GM19468 (cell line): ENCODE data around the gene IPO13.

Experiments
- ATAC-seq: cut with Tn5 transposase; IDR thresholded peaks from one replicate; pipeline ENCODE4 v1.9.1; 2021; ENCODE audit warnings: mild to moderate bottlenecking, moderate library complexity, moderate number of reproducible peaks; ENCODE audit not compliant: unreplicated experiment; ENCODE audit errors: extremely low read depth

The IPO13 gene

GRCh38 chr1:43969746-43970466 lies 23.2 kb downstream of the IPO13 start, which contains the start of gene DPH2:
Gene DPH2 (plus strand): TSS chr1:43970010. CDS start chr1:43970176, 166 bp downstream.
- ATAC-seq = peak; percentile 76

GRCh38 chr1:43970502-43970901 lies 23.8 kb downstream of the IPO13 start:
- ATAC-seq = no peak

DNA sequence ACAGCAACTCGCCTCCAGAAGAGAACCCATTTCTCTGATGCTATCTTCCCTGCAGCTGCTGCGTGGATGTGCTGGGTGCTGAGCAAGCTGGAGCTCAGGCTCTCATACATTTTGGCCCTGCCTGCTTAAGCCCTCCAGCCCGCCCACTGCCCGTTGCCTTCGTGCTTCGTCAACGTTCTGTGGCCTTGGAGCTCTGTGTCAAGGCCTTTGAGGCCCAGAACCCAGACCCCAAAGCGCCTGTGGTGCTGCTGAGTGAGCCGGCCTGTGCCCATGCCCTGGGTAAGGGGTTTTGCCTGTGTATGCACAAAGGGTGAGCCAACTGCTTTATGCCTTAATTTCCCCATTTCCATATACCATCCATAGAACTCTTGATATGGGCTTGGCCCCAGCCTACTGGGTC lies 24.2 kb downstream of the IPO13 start:
- ATAC-seq = no peak

DNA sequence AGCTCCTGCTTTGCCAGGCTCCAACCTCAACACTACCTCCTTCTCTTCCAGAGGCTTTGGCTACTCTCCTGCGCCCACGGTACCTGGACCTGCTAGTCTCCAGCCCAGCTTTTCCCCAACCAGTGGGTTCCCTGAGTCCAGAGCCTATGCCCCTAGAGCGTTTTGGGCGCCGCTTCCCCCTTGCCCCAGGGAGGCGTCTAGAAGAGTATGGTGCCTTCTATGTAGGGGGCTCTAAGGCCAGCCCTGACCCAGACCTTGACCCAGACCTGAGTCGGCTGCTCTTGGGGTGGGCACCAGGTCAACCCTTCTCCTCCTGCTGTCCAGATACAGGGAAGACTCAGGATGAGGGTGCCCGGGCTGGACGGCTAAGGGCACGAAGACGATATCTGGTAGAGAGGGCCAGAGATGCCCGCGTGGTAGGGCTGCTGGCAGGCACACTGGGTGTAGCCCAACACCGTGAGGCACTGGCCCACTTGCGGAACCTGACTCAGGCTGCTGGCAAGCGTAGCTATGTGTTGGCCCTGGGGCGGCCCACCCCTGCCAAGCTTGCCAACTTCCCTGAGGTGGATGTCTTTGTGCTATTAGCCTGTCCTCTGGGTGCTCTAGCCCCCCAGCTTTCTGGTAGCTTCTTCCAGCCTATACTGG lies 24.7 kb downstream of the IPO13 start:
- no peak for ATAC-seq

GRCh38 chr1:43973981-43974442 lies 27.3 kb downstream of the IPO13 start:
- ATAC-seq = no peak

- peak; percentile 51 for ATAC-seq
Measured at GRCh38 chr1:43974443-43975248, 27.9 kb downstream of the IPO13 start, which contains the start of gene ATP6V0B. Gene ATP6V0B (plus strand): TSS chr1:43974960. CDS start chr1:43975041, 81 bp downstream.

DNA sequence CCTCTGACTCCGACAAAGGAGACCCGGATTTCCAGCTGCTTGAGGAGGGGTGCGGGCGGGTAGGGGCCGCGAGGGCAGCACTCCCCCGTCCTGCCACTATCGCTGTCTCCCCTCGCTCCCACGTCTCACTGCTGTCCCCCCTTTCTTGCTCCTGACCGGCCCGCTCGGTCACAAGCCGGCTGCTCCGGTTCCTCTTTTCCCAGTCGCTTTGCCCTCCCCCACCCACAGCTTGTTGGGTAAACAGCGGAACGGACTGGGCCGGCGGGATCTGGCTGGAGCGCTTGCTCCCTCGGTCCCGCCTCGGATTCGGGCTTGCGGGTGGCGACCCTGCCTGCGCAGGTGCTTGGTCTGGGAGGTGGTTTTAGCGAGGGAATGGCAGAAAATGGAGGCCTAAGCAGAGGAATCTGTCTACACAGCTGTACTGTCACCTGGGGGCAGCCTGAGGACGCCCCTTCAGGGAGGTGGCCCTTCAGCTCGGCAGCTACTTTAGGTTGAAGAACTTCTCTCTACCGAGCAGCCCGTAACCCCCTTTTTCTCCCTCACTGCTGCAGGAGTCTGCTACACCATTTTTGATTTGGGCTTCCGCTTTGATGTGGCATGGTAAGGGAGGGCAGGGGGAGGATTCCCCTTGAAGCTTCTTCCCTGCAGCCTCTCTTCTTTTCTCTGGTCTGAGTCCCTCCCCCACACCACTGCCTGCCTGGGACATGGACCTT lies 28.7 kb downstream of the IPO13 start:
- ATAC-seq = no peak

DNA sequence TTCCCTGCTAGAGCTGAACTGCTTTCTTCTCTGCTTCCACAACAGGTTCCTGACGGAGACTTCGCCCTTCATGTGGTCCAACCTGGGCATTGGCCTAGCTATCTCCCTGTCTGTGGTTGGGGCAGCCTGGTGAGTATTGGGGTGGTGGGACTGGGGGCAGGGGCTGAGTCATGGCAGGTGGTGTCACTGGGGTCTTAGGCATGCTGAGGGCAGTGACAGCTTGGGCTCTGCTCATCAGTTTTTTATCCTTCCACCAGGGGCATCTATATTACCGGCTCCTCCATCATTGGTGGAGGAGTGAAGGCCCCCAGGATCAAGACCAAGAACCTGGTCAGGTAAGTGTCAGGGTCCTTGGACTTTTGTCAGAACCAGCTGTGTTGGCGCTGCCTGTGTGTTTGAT lies 29.3 kb downstream of the IPO13 start:
- ATAC-seq = no peak

DNA sequence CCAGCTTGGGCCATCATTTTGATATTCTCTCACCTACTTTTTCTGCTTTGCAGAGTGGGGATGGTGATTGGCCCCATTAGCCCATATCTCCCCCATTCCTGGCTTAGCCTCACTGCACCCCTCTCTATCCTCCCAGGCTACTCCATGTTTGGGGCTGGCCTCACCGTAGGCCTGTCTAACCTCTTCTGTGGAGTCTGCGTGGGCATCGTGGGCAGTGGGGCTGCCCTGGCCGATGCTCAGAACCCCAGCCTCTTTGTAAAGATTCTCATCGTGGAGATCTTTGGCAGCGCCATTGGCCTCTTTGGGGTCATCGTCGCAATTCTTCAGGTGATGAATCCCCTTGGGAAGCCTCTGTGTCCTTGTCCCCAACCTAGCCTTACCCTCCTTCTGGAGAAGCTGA lies 30.1 kb downstream of the IPO13 start:
- ATAC-seq = no peak

DNA sequence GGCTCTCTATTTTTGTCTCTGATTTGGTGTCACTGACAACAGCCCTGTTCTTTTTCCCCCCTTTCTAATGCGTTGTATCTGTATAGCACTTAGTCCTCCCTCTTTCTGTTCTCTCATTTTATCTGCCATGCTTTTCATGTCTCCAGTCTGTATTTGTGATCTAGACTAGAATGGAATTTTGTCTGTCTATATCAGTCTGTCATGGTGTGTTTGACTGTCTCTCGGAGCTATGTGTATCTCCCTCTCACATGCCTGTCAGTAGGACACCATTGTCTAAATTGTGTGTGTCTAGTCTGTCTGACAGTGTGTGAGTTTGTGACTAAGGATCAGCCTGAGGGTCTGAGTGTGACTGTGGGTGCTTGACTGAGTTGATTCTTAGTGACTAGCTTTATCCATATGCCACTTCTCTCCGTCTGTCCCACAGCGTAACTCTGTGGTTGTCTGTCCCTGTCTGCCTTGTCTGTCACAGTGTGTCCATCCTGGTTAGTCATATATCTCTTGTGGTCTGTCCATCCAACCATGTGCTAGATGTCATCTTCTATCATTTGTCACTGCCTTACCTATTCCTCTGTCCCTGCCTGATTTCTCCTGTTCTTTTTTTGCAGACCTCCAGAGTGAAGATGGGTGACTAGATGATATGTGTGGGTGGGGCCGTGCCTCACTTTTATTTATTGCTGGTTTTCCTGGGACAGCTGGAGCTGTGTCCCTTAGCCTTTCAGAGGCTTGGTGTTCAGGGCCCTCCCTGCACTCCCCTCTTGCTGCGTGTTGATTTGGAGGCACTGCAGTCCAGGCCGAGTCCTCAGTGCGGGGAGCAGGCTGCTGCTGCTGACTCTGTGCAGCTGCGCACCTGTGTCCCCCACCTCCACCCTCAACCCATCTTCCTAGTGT lies 30.9 kb downstream of the IPO13 start:
- no peak for ATAC-seq

DNA sequence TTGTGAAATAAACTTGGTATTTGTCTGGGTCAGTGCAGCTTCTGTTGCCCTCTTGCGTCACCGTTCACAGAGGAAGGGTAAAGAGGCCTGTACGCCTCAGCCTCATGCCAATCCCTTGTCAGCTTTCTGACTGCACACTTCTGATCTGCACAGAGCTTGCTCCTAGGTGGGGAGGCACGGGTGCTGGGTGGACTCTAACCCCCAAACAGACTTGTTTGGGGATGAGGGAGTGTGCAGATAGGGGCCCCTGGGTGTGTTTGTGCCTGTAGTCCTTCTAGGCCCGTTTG lies 31.5 kb downstream of the IPO13 start:
- ATAC-seq = no peak

DNA sequence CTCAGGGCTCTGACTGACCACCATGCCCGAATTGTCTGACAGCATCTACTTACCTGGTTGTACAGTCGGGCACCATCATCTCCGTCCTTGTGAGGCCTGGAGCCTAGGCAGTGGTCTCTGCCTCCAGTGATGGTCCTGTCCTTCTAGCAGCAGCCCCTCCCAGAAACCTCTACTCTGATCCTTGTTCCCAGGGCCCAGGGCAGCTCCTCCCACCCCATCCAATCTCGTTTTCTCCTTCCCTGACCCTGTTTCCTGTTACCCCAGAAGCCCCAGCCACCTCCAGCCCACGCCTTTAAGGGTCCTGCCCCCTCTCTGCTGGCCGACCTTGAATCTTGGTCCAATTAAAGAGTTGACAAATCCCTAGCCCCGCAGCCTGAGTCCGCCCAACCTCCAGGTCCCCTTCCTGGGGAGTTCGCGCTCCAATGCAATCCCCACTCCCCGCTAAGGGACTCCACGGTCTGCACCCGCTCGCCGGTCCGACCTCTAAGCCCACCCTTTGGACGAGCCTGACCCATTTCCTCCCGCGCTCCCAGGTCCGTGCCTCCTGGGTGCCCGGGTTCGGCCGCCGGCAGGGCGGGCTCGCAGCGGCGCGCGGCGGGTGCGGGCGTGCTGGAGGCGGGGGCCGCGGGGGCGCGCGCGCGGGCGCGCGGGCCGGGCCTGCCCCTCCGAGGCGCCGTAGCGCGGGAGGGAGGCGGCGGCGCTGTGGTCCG lies 32.0 kb downstream of the IPO13 start, which contains the start of gene B4GALT2:
B4GALT2 (plus strand) TSS at position 660 of the 710 bp plus-strand sequence. CDS start 1,951 bp downstream, outside the sequence.
- ATAC-seq = no peak

DNA sequence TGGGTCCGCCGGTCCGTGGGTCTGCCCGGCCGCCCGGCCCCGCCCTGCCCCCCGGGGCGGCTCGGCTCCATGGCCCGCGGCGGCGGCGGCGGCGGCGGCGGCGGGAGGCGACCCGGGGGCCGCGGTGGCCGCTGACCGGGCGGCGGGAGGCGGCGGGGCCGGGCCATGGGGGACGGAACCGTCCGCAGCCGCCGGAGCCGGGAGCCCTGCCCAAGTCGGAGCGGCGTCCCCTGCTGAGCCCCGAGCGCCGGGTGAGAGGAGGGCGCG lies 32.4 kb downstream of the IPO13 start:
- no peak for ATAC-seq

GRCh38 chr1:43979528-43980254 lies 32.9 kb downstream of the IPO13 start:
- no peak for ATAC-seq

DNA sequence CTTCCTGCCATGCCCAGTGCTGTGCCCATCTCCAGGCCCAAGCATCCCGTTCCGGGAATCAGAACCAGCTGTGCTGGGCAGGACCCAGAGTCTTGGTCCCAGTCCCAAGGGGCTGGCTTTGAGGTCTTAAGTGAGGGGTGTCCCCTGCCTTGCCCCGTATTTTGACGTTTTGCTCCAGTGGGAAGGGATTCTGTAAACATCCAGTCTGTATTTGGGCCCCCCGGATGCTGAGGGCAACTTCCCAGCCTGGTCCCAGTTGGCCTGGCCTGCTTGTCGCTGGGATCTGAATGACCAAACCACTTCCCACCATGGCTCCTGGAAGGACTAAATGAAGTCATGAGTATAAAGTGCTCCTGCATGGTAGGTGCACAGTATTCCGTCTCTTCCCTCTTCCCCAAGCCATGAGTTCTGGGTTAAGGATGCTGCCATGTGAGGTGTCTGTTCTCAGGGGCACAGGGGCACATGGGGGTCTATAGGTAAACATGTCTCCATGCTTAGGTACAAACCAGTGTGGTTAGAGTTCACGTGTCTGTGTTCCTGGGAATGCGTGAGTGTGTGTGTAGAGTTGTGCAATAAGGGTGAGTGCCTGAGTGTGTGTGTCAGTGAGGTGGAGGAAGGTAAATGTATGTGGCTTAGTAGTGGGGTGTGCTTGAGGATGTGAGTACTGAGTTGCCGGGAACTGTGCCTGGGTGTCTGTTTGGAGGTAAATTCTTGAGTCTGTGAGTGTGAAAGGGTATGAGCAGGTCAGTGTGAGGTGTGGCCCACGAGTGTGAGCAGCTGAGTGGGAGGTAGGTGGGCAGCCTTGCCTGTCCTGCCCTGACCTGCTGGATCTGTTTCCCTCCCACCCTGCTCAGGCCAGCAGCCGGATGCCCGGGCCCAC lies 33.7 kb downstream of the IPO13 start:
- no peak for ATAC-seq

GRCh38 chr1:43981135-43981491 lies 34.4 kb downstream of the IPO13 start:
- no peak for ATAC-seq

GRCh38 chr1:43981636-43982035 lies 34.9 kb downstream of the IPO13 start:
- no peak for ATAC-seq
